ENCODE measurements around the gene BPGM. TPM values are rescaled to one million over a fixed set of nuclear protein-coding genes. Genes with fewer than 3 reads are reported as not detected.

Gene BPGM
- total and polyA plus RNA-seq, 9 of the 15 experiments (the other 6 are each of a cell fraction or from before 2014, with no cell fraction given) = 14.1 to 46.1 (median 21.2) TPM

DNA sequence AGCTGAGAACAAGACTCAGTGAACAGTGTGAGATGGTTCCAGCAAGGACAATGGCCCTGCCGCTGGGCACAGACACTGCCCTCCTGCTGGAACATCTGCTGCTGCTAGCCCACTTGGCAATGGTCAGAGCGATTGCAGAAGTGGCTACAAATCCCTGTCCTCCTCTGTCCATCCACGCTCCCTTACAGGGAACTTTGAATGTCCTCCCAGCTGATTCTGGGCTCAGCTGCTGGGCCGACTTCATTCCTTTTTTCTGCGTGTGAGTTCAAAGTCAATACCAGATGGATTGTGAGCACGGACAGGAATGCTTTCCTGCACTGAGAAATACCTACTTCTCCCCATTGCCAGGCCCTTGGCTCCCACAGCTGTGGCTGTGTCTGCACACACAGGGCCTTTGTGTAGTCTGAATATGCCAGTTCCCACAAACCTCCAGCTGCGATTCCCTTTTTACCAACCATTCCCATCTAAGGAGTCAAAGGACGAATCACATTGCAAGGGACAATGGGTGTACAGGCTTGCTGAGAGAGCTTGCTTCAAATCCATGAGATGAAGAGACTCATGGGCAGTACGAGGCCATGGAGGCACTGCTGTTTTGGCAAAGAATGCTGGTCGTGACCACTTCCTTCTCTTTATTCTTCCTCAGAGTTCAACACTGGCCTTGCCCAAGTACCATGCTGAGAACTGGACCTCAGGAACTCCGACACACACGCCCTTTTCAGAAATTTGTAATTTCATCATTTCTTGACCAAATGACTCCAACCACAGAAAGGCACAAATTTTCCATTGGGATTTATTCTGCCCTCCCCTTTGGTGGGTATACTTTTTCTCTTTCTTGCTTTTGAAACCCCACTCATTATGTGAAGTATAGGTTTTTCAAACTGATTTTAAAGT, 44.2 kb downstream of the BPGM start:
- POLR2A ChIA-PET = interaction anchor here (1.0 to 1.6 kb wide), 5 partner anchors 12 to 56 kb away, joined by 3 to 4 read pairs (median 4); no protein-coding TSS in a partner anchor
- no peak overlapping the region for H3K9ac ChIP-seq (ENCODE audit: insufficient read depth in 1 of 2, low read depth in 2 of 2, low read length in 2 of 2)
- TF ChIP-seq, protein P1, sequence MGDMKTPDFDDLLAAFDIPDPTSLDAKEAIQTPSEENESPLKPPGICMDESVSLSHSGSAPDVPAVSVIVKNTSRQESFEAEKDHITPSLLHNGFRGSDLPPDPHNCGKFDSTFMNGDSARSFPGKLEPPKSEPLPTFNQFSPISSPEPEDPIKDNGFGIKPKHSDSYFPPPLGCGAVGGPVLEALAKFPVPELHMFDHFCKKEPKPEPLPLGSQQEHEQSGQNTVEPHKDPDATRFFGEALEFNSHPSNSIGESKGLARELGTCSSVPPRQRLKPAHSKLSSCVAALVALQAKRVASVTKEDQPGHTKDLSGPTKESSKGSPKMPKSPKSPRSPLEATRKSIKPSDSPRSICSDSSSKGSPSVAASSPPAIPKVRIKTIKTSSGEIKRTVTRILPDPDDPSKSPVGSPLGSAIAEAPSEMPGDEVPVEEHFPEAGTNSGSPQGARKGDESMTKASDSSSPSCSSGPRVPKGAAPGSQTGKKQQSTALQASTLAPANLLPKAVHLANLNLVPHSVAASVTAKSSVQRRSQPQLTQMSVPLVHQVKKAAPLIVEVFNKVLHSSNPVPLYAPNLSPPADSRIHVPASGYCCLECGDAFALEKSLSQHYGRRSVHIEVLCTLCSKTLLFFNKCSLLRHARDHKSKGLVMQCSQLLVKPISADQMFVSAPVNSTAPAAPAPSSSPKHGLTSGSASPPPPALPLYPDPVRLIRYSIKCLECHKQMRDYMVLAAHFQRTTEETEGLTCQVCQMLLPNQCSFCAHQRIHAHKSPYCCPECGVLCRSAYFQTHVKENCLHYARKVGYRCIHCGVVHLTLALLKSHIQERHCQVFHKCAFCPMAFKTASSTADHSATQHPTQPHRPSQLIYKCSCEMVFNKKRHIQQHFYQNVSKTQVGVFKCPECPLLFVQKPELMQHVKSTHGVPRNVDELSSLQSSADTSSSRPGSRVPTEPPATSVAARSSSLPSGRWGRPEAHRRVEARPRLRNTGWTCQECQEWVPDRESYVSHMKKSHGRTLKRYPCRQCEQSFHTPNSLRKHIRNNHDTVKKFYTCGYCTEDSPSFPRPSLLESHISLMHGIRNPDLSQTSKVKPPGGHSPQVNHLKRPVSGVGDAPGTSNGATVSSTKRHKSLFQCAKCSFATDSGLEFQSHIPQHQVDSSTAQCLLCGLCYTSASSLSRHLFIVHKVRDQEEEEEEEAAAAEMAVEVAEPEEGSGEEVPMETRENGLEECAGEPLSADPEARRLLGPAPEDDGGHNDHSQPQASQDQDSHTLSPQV (IDR thresholded peaks at IDR 0.05) = no peak
- no peak overlapping the region for H3K27ac ChIP-seq (ENCODE audit: extremely low read depth, low read depth, low read length)
- no peak for FAIRE-seq
- no peaks in the 10 kb centered on the region; the same call in 1 of the 2 replicates for H4K20me1 ChIP-seq (replicated peaks; ENCODE audit: control insufficient read depth, insufficient read depth, low read length)
- WGBS (ENCODE audit: insufficient coverage, low coverage, missing lambda C conversion rate) = 3% methylated on average over 12 of the region's 12 CpGs
- no peak; the same call in 2 of the 3 replicates for ATAC-seq
- CTCF ChIA-PET (ENCODE audit: low intra/inter-chr PET ratio) = interaction anchor here (0.8 to 2.0 kb wide), 2 partner anchors 256 to 263 kb away, joined by 4 to 7 read pairs; no protein-coding TSS in a partner anchor
- H3K9me1 ChIP-seq (ENCODE audit: control insufficient read depth, insufficient read depth, low read length) = no peaks in the 10 kb centered on the region
- intact Hi-C loops (cut with micrococcal nuclease) (loop anchor here (2.0 kb wide), 1 partner anchor 264 kb away; no protein-coding TSS in a partner anchor), in situ Hi-C loops (cut with MboI) (no loop called here)
- peaks cover 40 to 53% of the 10 kb centered on the region in 2 experiments for H3K27me3 ChIP-seq (ENCODE audit: control insufficient read depth in 2 of 2, insufficient read depth in 2 of 2, low read length in 2 of 2)
- no peaks in the 10 kb centered on the region for H3K4me1 ChIP-seq (replicated peaks in 1 of 2; ENCODE audit: control insufficient read depth in 2 of 2, insufficient read depth in 2 of 2, low read length in 2 of 2)
- BruUV-seq (replicated peaks) = no TSS peak
- no peak for DNase-seq (ENCODE audit: extremely low read depth in 1 of 4, low spot score in 3 of 4)
- no peak overlapping the region for H3K4me3 ChIP-seq
- H2AFZ ChIP-seq (ENCODE audit: low read depth, low read length) = no peak overlapping the region
- no peaks in the 10 kb centered on the region for H3K9me3 ChIP-seq (replicated peaks; ENCODE audit: control insufficient read depth, insufficient read depth, low read depth, low read length)
- H3K79me2 ChIP-seq (ENCODE audit: control insufficient read depth, insufficient read depth, low read length) = no peaks in the 10 kb centered on the region
- H3K4me2 ChIP-seq (ENCODE audit: insufficient read depth, low read length) = no peak overlapping the region
- no peaks in the 10 kb centered on the region for H3K36me3 ChIP-seq (ENCODE audit: control insufficient read depth, insufficient read depth, low read length)

Data from K562 (cell line).